ENCODE measurements around the gene SOS2.

The SOS2 gene

DNA sequence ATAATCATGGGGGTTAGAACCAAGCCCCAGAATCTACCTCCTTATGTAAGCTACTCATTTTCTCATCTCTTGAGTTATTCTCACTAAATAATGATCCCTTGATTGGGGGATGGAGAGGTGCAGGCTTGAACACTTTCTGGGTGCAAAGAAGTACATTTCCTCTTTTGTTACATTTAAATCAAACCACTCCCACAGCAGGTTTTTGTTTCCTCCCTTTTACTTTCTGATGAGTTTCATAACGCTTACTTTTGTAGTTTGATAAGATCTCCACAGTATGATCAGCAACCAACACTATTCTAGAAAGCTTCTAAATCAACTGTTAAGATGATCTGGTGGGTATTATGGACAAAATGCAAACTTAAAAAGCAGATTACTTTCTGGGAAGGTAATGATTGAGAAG, 135.5 kb downstream of the SOS2 start:
- no peak overlapping the region for H3K4me3 ChIP-seq (ENCODE audit: low read depth, low read length)
- TF ChIP-seq, protein P1, sequence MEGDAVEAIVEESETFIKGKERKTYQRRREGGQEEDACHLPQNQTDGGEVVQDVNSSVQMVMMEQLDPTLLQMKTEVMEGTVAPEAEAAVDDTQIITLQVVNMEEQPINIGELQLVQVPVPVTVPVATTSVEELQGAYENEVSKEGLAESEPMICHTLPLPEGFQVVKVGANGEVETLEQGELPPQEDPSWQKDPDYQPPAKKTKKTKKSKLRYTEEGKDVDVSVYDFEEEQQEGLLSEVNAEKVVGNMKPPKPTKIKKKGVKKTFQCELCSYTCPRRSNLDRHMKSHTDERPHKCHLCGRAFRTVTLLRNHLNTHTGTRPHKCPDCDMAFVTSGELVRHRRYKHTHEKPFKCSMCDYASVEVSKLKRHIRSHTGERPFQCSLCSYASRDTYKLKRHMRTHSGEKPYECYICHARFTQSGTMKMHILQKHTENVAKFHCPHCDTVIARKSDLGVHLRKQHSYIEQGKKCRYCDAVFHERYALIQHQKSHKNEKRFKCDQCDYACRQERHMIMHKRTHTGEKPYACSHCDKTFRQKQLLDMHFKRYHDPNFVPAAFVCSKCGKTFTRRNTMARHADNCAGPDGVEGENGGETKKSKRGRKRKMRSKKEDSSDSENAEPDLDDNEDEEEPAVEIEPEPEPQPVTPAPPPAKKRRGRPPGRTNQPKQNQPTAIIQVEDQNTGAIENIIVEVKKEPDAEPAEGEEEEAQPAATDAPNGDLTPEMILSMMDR (IDR thresholded peaks at IDR 0.05; ENCODE audit: low read depth, low read length, missing control alignments): no peak
- DNase-seq (ENCODE audit: low read depth): no peak

- TF ChIP-seq, protein P1 (IDR thresholded peaks at IDR 0.05; ENCODE audit: low read depth, low read length, missing control alignments): no peak
- no peak for DNase-seq (ENCODE audit: low read depth)
- no peak overlapping the region for H3K4me3 ChIP-seq (ENCODE audit: low read depth, low read length)
These were observed 137.2 kb downstream of the SOS2 start for GRCh38 chr14:50094056-50094755.

DNA sequence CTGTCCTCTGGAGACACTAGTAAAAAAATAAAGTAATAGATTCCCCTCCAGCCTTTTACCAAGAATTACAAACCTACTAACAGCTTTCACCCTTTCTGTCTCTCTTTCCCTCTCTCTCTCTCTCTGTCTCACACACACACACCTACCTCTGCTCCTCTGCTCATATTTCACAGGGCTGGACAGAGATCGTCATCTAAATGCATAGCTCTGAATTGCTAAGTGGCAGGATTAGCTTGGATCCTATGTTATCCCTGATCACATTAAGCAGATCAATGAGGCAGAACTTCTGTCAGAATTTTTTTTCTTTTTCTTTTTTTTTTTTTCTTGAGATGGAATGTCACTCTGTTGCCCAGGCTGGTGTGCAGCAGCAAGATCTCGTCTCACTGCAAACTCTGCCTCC, 137.9 kb downstream of the SOS2 start:
- TF ChIP-seq, protein P1 (IDR thresholded peaks at IDR 0.05; ENCODE audit: low read depth, low read length, missing control alignments): no peak
- no peak overlapping the region for H3K4me3 ChIP-seq (ENCODE audit: low read depth, low read length)
- no peak for DNase-seq (ENCODE audit: low read depth)

DNA sequence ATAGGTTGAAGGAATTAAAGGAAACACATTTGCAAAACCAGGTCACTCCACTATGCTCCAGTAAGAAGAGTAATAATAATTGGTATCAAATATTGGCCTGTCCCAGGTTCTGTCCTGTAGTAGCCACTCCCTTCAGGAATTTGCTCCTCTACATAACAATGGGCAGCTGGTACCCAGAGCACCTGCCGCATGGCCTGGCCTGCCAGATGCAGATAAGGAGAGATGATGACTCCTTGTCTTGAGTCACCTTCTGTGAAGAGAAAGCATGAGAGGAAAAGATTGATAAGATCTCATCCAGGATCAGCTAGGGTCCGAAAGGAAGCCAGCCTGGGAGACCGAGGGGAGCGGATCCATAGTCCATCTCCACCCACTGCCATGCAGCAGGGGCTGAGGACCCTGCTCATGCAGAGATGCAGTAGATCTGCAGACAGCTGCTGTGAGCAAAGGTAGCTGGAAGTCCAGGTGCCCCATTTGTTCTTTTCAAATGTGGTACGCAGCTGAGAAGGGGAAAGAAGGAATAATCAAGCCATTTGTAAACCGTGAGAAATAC, 139.3 kb downstream of the SOS2 start:
- no peak for DNase-seq (ENCODE audit: low read depth)
- H3K4me3 ChIP-seq (ENCODE audit: low read depth, low read length): no peak overlapping the region
- TF ChIP-seq, protein P1 (IDR thresholded peaks at IDR 0.05; ENCODE audit: low read depth, low read length, missing control alignments): no peak

DNA sequence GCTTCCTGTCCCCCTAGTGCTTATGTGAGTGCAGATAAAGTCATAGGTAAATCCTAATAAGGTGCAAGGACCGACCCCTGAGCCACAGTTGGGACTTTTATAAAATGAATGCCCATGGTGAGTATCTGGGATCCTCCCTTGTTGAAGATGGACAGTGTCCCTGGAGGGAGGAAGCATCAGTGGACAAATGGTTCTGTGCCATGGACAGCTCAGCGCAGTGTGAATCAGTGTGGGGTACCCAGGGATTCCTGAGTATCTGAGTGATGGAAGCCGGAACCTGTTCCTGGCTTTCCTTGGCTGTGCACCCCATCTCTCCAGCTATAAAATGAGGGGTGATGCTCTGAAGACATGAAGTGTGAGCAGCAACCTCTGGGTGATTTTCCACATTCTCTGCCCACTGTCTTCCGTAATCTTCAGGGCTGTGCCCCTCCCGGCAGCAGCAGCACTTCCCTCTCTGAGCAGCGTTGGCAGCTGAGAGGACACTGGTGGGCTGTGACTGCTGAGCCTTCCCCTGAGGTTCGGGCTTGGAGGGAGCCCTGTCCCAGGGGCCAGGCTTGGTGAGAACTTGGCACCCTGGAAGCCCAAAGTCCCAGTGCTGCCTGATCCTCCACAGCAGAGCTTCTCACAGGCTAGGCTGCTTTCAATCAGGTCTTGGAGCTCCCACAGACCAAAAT, 140.0 kb downstream of the SOS2 start:
- TF ChIP-seq, protein P1 (IDR thresholded peaks at IDR 0.05; ENCODE audit: low read depth, low read length, missing control alignments): no peak
- no peak for DNase-seq (ENCODE audit: low read depth)
- no peak overlapping the region for H3K4me3 ChIP-seq (ENCODE audit: low read depth, low read length)

DNA sequence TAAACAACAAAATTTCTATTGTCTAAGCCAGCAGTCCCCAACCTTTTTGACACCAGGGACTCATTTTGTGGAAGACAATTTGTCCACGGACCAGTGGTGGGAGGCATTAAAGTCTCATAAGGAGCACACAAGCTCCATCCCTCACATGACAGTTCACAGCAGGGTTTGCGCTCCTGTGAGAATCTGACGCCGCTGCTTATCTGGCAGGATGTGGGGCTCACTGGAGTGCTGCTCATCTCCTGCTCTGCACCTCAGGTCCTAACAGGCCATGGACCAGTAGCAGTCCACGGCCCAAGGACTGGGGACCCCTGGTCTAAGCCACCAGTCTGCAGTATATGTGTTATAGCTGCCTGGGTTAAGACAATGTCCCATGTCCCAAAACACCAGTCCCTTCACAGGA, 142.2 kb downstream of the SOS2 start:
- no peak for DNase-seq (ENCODE audit: low read depth)
- H3K4me3 ChIP-seq (ENCODE audit: low read depth, low read length): no peak overlapping the region
- TF ChIP-seq, protein P1 (IDR thresholded peaks at IDR 0.05; ENCODE audit: low read depth, low read length, missing control alignments): no peak

Data from GM12864 (cell line).